ENCODE results near the gene GALNT15.
A peak's percentile ranks its signal among the peaks of the same experiment; 100 is the strongest.

Gene GALNT15

GRCh38 chr3:16233806-16234205 lies 59.3 kb downstream of the GALNT15 start:
- no peak for DNase-seq

- DNase-seq = no peak
Measured at GRCh38 chr3:16234281-16234680, 59.8 kb downstream of the GALNT15 start.

- no peak for DNase-seq
Measured at GRCh38 chr3:16236030-16236639, 61.7 kb downstream of the GALNT15 start.

- no peak for DNase-seq
Measured at GRCh38 chr3:16236856-16237393, 62.4 kb downstream of the GALNT15 start.

GRCh38 chr3:16239086-16239770 lies 64.7 kb downstream of the GALNT15 start:
- DNase-seq = no peak

- DNase-seq = no peak
Measured at GRCh38 chr3:16239780-16240179, 65.3 kb downstream of the GALNT15 start.

- peak; percentile 0 for DNase-seq
Measured at GRCh38 chr3:16240229-16241023, 65.9 kb downstream of the GALNT15 start.

GRCh38 chr3:16241225-16241624 lies 66.7 kb downstream of the GALNT15 start:
- no peak for DNase-seq

GRCh38 chr3:16242177-16242576 lies 67.7 kb downstream of the GALNT15 start:
- no peak for DNase-seq

GRCh38 chr3:16243706-16244490 lies 69.4 kb downstream of the GALNT15 start:
- peak; percentile 3 for DNase-seq

- no peak for DNase-seq
Measured at GRCh38 chr3:16245609-16246008, 71.1 kb downstream of the GALNT15 start.

- peak; percentile 74 for DNase-seq
Measured at GRCh38 chr3:16247282-16248061, 73.0 kb downstream of the GALNT15 start.

- DNase-seq = no peak
Measured at GRCh38 chr3:16248556-16248955, 74.1 kb downstream of the GALNT15 start.

GRCh38 chr3:16249336-16249735 lies 74.9 kb downstream of the GALNT15 start:
- DNase-seq = peak; percentile 9

- DNase-seq = no peak
Measured at GRCh38 chr3:16249886-16250285, 75.4 kb downstream of the GALNT15 start.

- no peak for DNase-seq
Measured at GRCh38 chr3:16251316-16252085, 77.0 kb downstream of the GALNT15 start.

- peak; percentile 68 for DNase-seq
Measured at GRCh38 chr3:16252243-16252978, 77.9 kb downstream of the GALNT15 start.

GRCh38 chr3:16252988-16253387 lies 78.5 kb downstream of the GALNT15 start:
- DNase-seq = peak; percentile 1

- DNase-seq = no peak
Measured at GRCh38 chr3:16253601-16254000, 79.1 kb downstream of the GALNT15 start.

- DNase-seq = no peak
Measured at GRCh38 chr3:16254916-16255315, 80.4 kb downstream of the GALNT15 start.
